GM21360 (cell line): Measurements from ENCODE around the gene FAM98B.

Experiments
- ATAC-seq: cut with Tn5 transposase; IDR thresholded peaks from one replicate; pipeline ENCODE4 v1.9.1; 2021; ENCODE audit warnings: mild to moderate bottlenecking, moderate library complexity; ENCODE audit not compliant: unreplicated experiment

The FAM98B gene

GRCh38 chr15:38460543-38460942, 6.6 kb downstream of the FAM98B start:
- no peak for ATAC-seq

GRCh38 chr15:38461066-38461833, 7.3 kb downstream of the FAM98B start:
- peak; percentile 77 for ATAC-seq

- no peak for ATAC-seq
Observed at GRCh38 chr15:38463893-38464292, 10.0 kb downstream of the FAM98B start.

- ATAC-seq: no peak
Observed at GRCh38 chr15:38464675-38465074, 10.7 kb downstream of the FAM98B start.

- no peak for ATAC-seq
Observed at GRCh38 chr15:38470816-38471215, 16.9 kb downstream of the FAM98B start.

- ATAC-seq: no peak
Observed at GRCh38 chr15:38471974-38472373, 18.0 kb downstream of the FAM98B start.

- ATAC-seq: peak; percentile 86
Observed at GRCh38 chr15:38474155-38474757, 20.3 kb downstream of the FAM98B start.

- no peak for ATAC-seq
Observed at GRCh38 chr15:38475361-38475760, 21.4 kb downstream of the FAM98B start.

- ATAC-seq: no peak
Observed at GRCh38 chr15:38476120-38476519, 22.2 kb downstream of the FAM98B start.

GRCh38 chr15:38477637-38478036, 23.7 kb downstream of the FAM98B start:
- ATAC-seq: no peak

GRCh38 chr15:38479266-38479665, 25.3 kb downstream of the FAM98B start:
- ATAC-seq: no peak

GRCh38 chr15:38479756-38480155, 25.8 kb downstream of the FAM98B start:
- no peak for ATAC-seq

GRCh38 chr15:38481113-38481512, 27.2 kb downstream of the FAM98B start:
- ATAC-seq: no peak

- ATAC-seq: no peak
Observed at GRCh38 chr15:38481761-38482160, 27.8 kb downstream of the FAM98B start.

- no peak for ATAC-seq
Observed at GRCh38 chr15:38482572-38482971, 28.6 kb downstream of the FAM98B start.

- ATAC-seq: no peak
Observed at GRCh38 chr15:38486936-38487335, 33.0 kb downstream of the FAM98B start.

- no peak for ATAC-seq
Observed at GRCh38 chr15:38487378-38487777, 33.5 kb downstream of the FAM98B start.

GRCh38 chr15:38490242-38490922, 36.5 kb downstream of the FAM98B start:
- ATAC-seq: no peak

GRCh38 chr15:38496151-38496550, 42.2 kb downstream of the FAM98B start:
- no peak for ATAC-seq

GRCh38 chr15:38499651-38500050, 45.7 kb downstream of the FAM98B start:
- no peak for ATAC-seq

- no peak for ATAC-seq
Observed at GRCh38 chr15:38503496-38503895, 49.6 kb downstream of the FAM98B start.
